CD4-positive, CD25-positive, alpha-beta regulatory T cell (primary cell): ENCODE measurements around the gene SORCS2. TPM values are rescaled to one million over a fixed set of nuclear protein-coding genes. Genes with fewer than 3 reads are reported as not detected.

Experiments
- ATAC-seq, 2 donors: fragments of 150-1000 bp; cut with Tn5 transposase; one replicate each; pipeline ENCODE4 v1.10.0; 2021; ENCODE audit warnings: low read depth in 2 of 2, moderate number of reproducible peaks in 2 of 2, moderate library complexity in 1 of 2
- DNase-seq, 3 donors: peaks; one replicate each; pipeline versions ENCODE4 v3.0.0 to v3.0.0-alpha.2; 2012 to 2022; ENCODE audit warnings: mixed read lengths in 1 of 3
- H3K27ac ChIP-seq: one replicate; pipeline ENCODE4 v1.7.0; 2013; ENCODE audit warnings: mild to moderate bottlenecking, low read length; ENCODE audit not compliant: insufficient read depth, poor library complexity, severe bottlenecking
- H3K27me3 ChIP-seq: one replicate; pipeline ENCODE4 v1.7.0; 2013; ENCODE audit warnings: low read length; ENCODE audit not compliant: control insufficient read depth, insufficient read depth
- H3K36me3 ChIP-seq: one replicate; pipeline ENCODE4 v1.7.0; 2013; ENCODE audit warnings: mild to moderate bottlenecking, low read length, moderate library complexity; ENCODE audit not compliant: control insufficient read depth, insufficient read depth
- H3K4me1 ChIP-seq: 2 replicates; pipeline ENCODE4 v1.7.0; 2013; ENCODE audit warnings: mild to moderate bottlenecking, low read length; ENCODE audit not compliant: insufficient read depth, control insufficient read depth, poor library complexity, severe bottlenecking
- H3K4me3 ChIP-seq: one replicate; pipeline ENCODE4 v1.7.0; 2013; ENCODE audit warnings: low read depth, mild to moderate bottlenecking, low read length, moderate library complexity
- H3K9me3 ChIP-seq, 2 experiments: 1 replicate in 1 of 2; 2 replicates in 1 of 2; pipeline ENCODE4 v1.7.0; 2013; ENCODE audit warnings: low read length in 2 of 2, mild to moderate bottlenecking in 1 of 2, moderate library complexity in 1 of 2; ENCODE audit not compliant: control insufficient read depth in 2 of 2
- H3K27ac Mint-ChIP-seq, 3 donors: one replicate each; pipeline ENCODE4 v1.8.0; 2020 to 2022; ENCODE audit warnings: mild to moderate bottlenecking in 3 of 3, mixed read lengths in 3 of 3, moderate library complexity in 2 of 3
- H3K27me3 Mint-ChIP-seq: one replicate; pipeline ENCODE4 v1.8.0; 2022; ENCODE audit warnings: mild to moderate bottlenecking, mixed read lengths
- H3K36me3 Mint-ChIP-seq: one replicate; pipeline ENCODE4 v1.8.0; 2020; ENCODE audit warnings: mixed read lengths
- H3K4me1 Mint-ChIP-seq, 4 donors: one replicate each; pipeline ENCODE4 v1.8.0; 2020 to 2022; ENCODE audit warnings: mixed read lengths in 4 of 4, mild to moderate bottlenecking in 1 of 4
- H3K4me3 Mint-ChIP-seq, 4 donors: one replicate each; pipeline ENCODE4 v1.8.0; 2020 to 2022; ENCODE audit warnings: mild to moderate bottlenecking in 4 of 4, mixed read lengths in 4 of 4, moderate library complexity in 3 of 4
- H3K9me3 Mint-ChIP-seq, 7 donors: one replicate each; pipeline ENCODE4 v1.8.0; 2020 to 2022; ENCODE audit warnings: mixed read lengths in 7 of 7, mild to moderate bottlenecking in 3 of 7, moderate library complexity in 2 of 7
- polyA plus RNA-seq, 4 donors: library from polyadenylated mRNA; unstranded; fragments of 300-500 nt; fragmentation: Illumina TruSeq; gene quantifications; one replicate each; pipeline ENCODE4 v1.2.3, GENCODE V29; 2021
- total RNA-seq: library from RNA; stranded (reverse); gene quantifications from one replicate; pipeline ENCODE4 v1.2.3, GENCODE V29; 2022

SORCS2 gene
- total and polyA plus RNA-seq, 5 donors from 2014 or later: not detected

- Histone ChIP-seq H3K4me3 (no peak overlapping the region), H3K27me3 (peaks cover 4% of the 10 kb centered on the region), H3K4me1 (peaks cover 6% of the 10 kb centered on the region), H3K36me3 (no peaks in the 10 kb centered on the region), H3K27ac (no peak overlapping the region), H3K9me3 (no peaks in the 10 kb centered on the region)
- Mint-ChIP-seq H3K36me3 (no peaks in the 10 kb centered on the region), H3K27ac (no peak overlapping the region), H3K4me3 (no peak overlapping the region), H3K4me1 (peaks cover 0 to 2% (median 0%) of the 10 kb centered on the region in 4 donors), H3K27me3 (peaks cover 48% of the 10 kb centered on the region), H3K9me3 (no peaks in the 10 kb centered on the region)
- no peak for DNase-seq
- ATAC-seq: no peak
Observed at GRCh38 chr4:7194251-7195140, 2.2 kb downstream of the SORCS2 start.

DNA sequence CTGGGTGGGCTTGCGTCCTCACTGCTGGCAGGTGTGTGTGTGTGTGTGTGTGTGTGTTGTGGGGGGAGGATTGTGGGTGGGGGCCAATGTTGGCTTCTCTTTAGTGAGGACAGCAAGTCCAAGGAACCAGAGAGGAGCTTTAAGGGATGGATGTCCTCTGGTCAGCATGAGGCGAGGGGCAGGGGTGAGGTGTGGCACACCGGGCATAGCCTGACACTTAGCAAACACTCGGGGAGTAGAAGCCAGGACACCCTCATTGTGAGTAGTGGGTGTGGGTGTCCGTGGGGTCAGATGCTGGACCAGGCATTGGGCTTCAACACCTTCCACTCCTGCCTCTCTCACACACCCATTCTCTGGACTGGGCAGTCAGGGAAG is 2.8 kb downstream of the SORCS2 start:
- Histone ChIP-seq H3K27me3 (peaks cover 4% of the 10 kb centered on the region), H3K36me3 (no peaks in the 10 kb centered on the region), H3K27ac (no peak overlapping the region), H3K4me3 (no peak overlapping the region), H3K4me1 (peaks cover 6% of the 10 kb centered on the region), H3K9me3 (no peaks in the 10 kb centered on the region)
- no peak overlapping the region for H3K27ac Mint-ChIP-seq
- peaks cover 48% of the 10 kb centered on the region for H3K27me3 Mint-ChIP-seq
- H3K4me3 Mint-ChIP-seq: no peak overlapping the region
- ATAC-seq (no peak), DNase-seq (no peak)
- peaks cover 0 to 2% (median 0%) of the 10 kb centered on the region in 4 donors for H3K4me1 Mint-ChIP-seq
- H3K9me3 Mint-ChIP-seq: no peaks in the 10 kb centered on the region
- H3K36me3 Mint-ChIP-seq: no peaks in the 10 kb centered on the region

DNA sequence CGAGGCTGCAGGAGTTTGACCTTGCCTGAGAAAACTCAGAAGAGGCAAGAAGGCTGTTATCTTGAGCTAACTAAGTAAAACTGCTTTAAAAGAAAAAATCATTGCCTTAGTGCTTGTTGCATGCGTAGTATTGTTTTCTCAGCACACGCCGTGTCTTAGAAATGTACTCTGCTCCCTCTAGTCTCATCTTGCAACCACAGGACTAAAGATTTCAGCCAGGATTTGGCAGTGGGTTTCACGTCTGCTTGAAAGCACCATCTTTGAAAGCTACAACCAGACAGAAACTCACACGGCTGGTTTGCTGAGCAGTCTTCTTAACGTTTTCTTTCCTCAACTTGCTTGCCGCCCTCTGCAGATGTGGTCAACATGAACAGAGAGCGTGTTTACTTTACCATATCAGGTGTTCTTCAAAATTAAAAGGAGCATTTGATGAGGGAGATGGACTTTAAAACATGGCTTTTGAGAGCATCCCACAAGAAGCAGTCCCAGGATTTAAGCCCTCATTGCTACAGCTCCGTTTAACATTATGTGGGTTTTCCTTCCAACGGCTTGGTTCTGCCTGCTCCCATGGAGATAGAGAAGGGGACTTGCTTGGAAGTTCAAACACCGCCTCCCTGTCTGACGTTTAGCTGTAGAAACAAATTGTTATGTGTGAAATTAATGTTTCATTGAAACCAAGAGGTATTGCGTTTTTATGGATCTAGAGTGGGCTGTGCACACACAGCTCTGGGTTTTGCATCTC is 3.4 kb downstream of the SORCS2 start:
- no peaks in the 10 kb centered on the region for H3K9me3 Mint-ChIP-seq
- ATAC-seq: no peak
- peaks cover 0 to 2% (median 0%) of the 10 kb centered on the region in 4 donors for H3K4me1 Mint-ChIP-seq
- no peak overlapping the region for H3K4me3 Mint-ChIP-seq
- H3K27ac Mint-ChIP-seq: no peak overlapping the region
- Histone ChIP-seq H3K36me3 (no peaks in the 10 kb centered on the region), H3K4me3 (no peak overlapping the region), H3K9me3 (no peaks in the 10 kb centered on the region), H3K4me1 (peaks cover 6% of the 10 kb centered on the region), H3K27me3 (peaks cover 4% of the 10 kb centered on the region), H3K27ac (no peak overlapping the region)
- H3K36me3 Mint-ChIP-seq: no peaks in the 10 kb centered on the region
- no peak for DNase-seq
- H3K27me3 Mint-ChIP-seq: peaks cover 43% of the 10 kb centered on the region

- Histone ChIP-seq H3K9me3 (no peaks in the 10 kb centered on the region), H3K4me3 (no peak overlapping the region), H3K4me1 (peaks cover 6% of the 10 kb centered on the region), H3K36me3 (no peaks in the 10 kb centered on the region), H3K27ac (no peak overlapping the region), H3K27me3 (peaks cover 4% of the 10 kb centered on the region)
- Mint-ChIP-seq H3K4me1 (peaks cover 0 to 2% (median 0%) of the 10 kb centered on the region in 4 donors), H3K27ac (no peak overlapping the region), H3K27me3 (peaks cover 44% of the 10 kb centered on the region), H3K9me3 (no peaks in the 10 kb centered on the region), H3K36me3 (no peaks in the 10 kb centered on the region), H3K4me3 (no peak overlapping the region)
- no peak for ATAC-seq
- DNase-seq: no peak
Observed at GRCh38 chr4:7196288-7196651, 3.9 kb downstream of the SORCS2 start.

DNA sequence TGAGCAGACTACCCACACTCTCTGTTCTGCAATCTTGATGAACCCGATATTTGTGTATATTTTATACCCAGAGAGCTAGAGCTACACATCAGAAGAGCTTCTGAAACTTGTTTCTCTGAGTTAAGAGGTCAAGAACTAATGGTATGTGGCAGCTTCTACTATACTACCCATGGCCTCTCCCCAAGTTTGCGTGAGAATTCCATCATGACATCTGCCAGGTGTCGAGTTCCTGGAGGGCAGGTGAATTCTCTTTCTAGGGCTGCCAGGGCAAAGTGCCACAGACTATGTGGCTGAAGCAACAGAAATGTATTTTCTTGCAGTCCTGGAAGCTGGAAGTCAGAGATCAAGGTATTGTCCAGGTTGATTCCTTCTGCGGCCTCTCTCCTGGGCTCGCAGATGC is 4.4 kb downstream of the SORCS2 start:
- no peak overlapping the region for H3K4me3 Mint-ChIP-seq

GRCh38 chr4:7197910-7198309 is 5.6 kb downstream of the SORCS2 start:
- H3K27ac Mint-ChIP-seq: no peak overlapping the region
- DNase-seq (no peak), ATAC-seq (no peak)
- H3K36me3 ChIP-seq: no peaks in the 10 kb centered on the region
- H3K4me1 ChIP-seq: peaks cover 5% of the 10 kb centered on the region
- peaks cover 4% of the 10 kb centered on the region for H3K27me3 ChIP-seq
- H3K9me3 Mint-ChIP-seq: no peaks in the 10 kb centered on the region
- H3K27ac ChIP-seq: no peak overlapping the region
- H3K9me3 ChIP-seq: no peaks in the 10 kb centered on the region
- H3K4me1 Mint-ChIP-seq: no peaks in the 10 kb centered on the region
- peaks cover 46% of the 10 kb centered on the region for H3K27me3 Mint-ChIP-seq
- H3K4me3 Mint-ChIP-seq: no peak overlapping the region
- no peaks in the 10 kb centered on the region for H3K36me3 Mint-ChIP-seq
- H3K4me3 ChIP-seq: no peak overlapping the region

More for the DNA sequence above, 4.4 kb downstream of the SORCS2 start:
- no peak for DNase-seq
- no peak overlapping the region for H3K27ac ChIP-seq
- Mint-ChIP-seq H3K27ac (no peak overlapping the region), H3K36me3 (no peaks in the 10 kb centered on the region), H3K27me3 (peaks cover 44% of the 10 kb centered on the region), H3K9me3 (no peaks in the 10 kb centered on the region), H3K4me1 (peaks cover 0 to 2% (median 0%) of the 10 kb centered on the region in 4 donors)
- no peak for ATAC-seq
- no peaks in the 10 kb centered on the region for H3K36me3 ChIP-seq
- peaks cover 6% of the 10 kb centered on the region for H3K4me1 ChIP-seq
- H3K9me3 ChIP-seq: no peaks in the 10 kb centered on the region
- H3K27me3 ChIP-seq: peaks cover 4% of the 10 kb centered on the region
- no peak overlapping the region for H3K4me3 ChIP-seq

GRCh38 chr4:7198440-7199128 is 6.2 kb downstream of the SORCS2 start:
- no peaks in the 10 kb centered on the region for H3K9me3 Mint-ChIP-seq
- peaks cover 48% of the 10 kb centered on the region for H3K27me3 Mint-ChIP-seq
- DNase-seq (no peak), ATAC-seq (no peak)
- no peak overlapping the region for H3K4me3 Mint-ChIP-seq
- no peaks in the 10 kb centered on the region for H3K4me1 ChIP-seq
- H3K27ac Mint-ChIP-seq: no peak overlapping the region
- no peaks in the 10 kb centered on the region for H3K9me3 ChIP-seq
- no peak overlapping the region for H3K27ac ChIP-seq
- no peaks in the 10 kb centered on the region for H3K36me3 Mint-ChIP-seq
- no peaks in the 10 kb centered on the region for H3K36me3 ChIP-seq
- no peak overlapping the region for H3K4me3 ChIP-seq
- H3K27me3 ChIP-seq: peaks cover 4% of the 10 kb centered on the region
- H3K4me1 Mint-ChIP-seq: no peaks in the 10 kb centered on the region
